Endothelial cell (in vitro differentiated cells): ENCODE data around the gene SH2D2A. TPM values are rescaled to one million over a fixed set of nuclear protein-coding genes. Genes with fewer than 3 reads are reported as not detected.
A peak's percentile ranks its signal among the peaks of the same experiment; 100 is the strongest.

Experiments used
- DNase-seq: peaks from one replicate; pipeline ENCODE4 v3.0.0; 2021; ENCODE audit warnings: low spot score
- H3K27ac Mint-ChIP-seq: one replicate; pipeline ENCODE4 v1.8.0; 2021; ENCODE audit warnings: mixed read lengths, inconsistent platforms; ENCODE audit not compliant: unreplicated experiment
- H3K27me3 Mint-ChIP-seq: one replicate; pipeline ENCODE4 v1.8.0; 2021; ENCODE audit warnings: mild to moderate bottlenecking, moderate library complexity, mixed read lengths, inconsistent platforms; ENCODE audit not compliant: unreplicated experiment
- H3K36me3 Mint-ChIP-seq: one replicate; pipeline ENCODE4 v1.8.0; 2021; ENCODE audit warnings: mild to moderate bottlenecking, low read depth, mixed read lengths, inconsistent platforms; ENCODE audit not compliant: unreplicated experiment
- H3K4me1 Mint-ChIP-seq: one replicate; pipeline ENCODE4 v1.8.0; 2021; ENCODE audit warnings: mild to moderate bottlenecking, mixed read lengths, inconsistent platforms; ENCODE audit not compliant: unreplicated experiment
- H3K4me3 Mint-ChIP-seq: one replicate; pipeline ENCODE4 v1.8.0; 2021; ENCODE audit warnings: mild to moderate bottlenecking, mixed read lengths, inconsistent platforms; ENCODE audit not compliant: unreplicated experiment
- H3K9me3 Mint-ChIP-seq: one replicate; pipeline ENCODE4 v1.8.0; 2021; ENCODE audit warnings: mixed read lengths, inconsistent platforms; ENCODE audit not compliant: unreplicated experiment
- CTCF ChIP-seq: fragments of 200-600 bp; sonication (generic); IDR thresholded peaks from one replicate; pipeline ENCODE4 v1.5.0; 2021; ENCODE audit warnings: antibody characterized with exemption; ENCODE audit not compliant: unreplicated experiment
- total RNA-seq: library from RNA; stranded (reverse); fragmentation: NEBNext Ultra II Directional; extraction: Animal tissue kit (Norgen Biotek cat#: 25700); gene quantifications from one replicate; pipeline ENCODE4 v1.2.1, GENCODE V29; 2021; ENCODE audit not compliant: unreplicated experiment

SH2D2A gene
- total RNA-seq, 1 donor from 2014 or later, result not detected

GRCh38 chr1:156841295-156841855 lies 24.7 kb upstream of the SH2D2A start:
- DNase-seq, result no peak
- H3K27ac Mint-ChIP-seq, result no peak overlapping the region
- TF ChIP-seq CTCF, result no peak
- H3K27me3 Mint-ChIP-seq, result peaks cover 30% of the 10 kb centered on the region
- H3K4me3 Mint-ChIP-seq, result no peak overlapping the region
- H3K4me1 Mint-ChIP-seq, result peaks cover 5% of the 10 kb centered on the region
- H3K36me3 Mint-ChIP-seq, result no peaks in the 10 kb centered on the region
- H3K9me3 Mint-ChIP-seq, result no peaks in the 10 kb centered on the region

- H3K27me3 Mint-ChIP-seq, result peaks cover 25% of the 10 kb centered on the region
- H3K4me3 Mint-ChIP-seq, result no peak overlapping the region
- no peak for TF ChIP-seq CTCF
- no peaks in the 10 kb centered on the region for H3K9me3 Mint-ChIP-seq
- no peak for DNase-seq
- no peak overlapping the region for H3K27ac Mint-ChIP-seq
- peaks cover 5% of the 10 kb centered on the region for H3K4me1 Mint-ChIP-seq
- no peaks in the 10 kb centered on the region for H3K36me3 Mint-ChIP-seq
These were observed 24.2 kb upstream of the SH2D2A start for GRCh38 chr1:156840898-156841279.

GRCh38 chr1:156840186-156840897 lies 23.7 kb upstream of the SH2D2A start:
- DNase-seq, result no peak
- Mint-ChIP-seq H3K36me3 (no peaks in the 10 kb centered on the region), H3K4me1 (peaks cover 3% of the 10 kb centered on the region), H3K27me3 (peaks cover 22% of the 10 kb centered on the region), H3K4me3 (no peak overlapping the region), H3K9me3 (no peaks in the 10 kb centered on the region), H3K27ac (no peak overlapping the region)
- no peak for TF ChIP-seq CTCF

DNA sequence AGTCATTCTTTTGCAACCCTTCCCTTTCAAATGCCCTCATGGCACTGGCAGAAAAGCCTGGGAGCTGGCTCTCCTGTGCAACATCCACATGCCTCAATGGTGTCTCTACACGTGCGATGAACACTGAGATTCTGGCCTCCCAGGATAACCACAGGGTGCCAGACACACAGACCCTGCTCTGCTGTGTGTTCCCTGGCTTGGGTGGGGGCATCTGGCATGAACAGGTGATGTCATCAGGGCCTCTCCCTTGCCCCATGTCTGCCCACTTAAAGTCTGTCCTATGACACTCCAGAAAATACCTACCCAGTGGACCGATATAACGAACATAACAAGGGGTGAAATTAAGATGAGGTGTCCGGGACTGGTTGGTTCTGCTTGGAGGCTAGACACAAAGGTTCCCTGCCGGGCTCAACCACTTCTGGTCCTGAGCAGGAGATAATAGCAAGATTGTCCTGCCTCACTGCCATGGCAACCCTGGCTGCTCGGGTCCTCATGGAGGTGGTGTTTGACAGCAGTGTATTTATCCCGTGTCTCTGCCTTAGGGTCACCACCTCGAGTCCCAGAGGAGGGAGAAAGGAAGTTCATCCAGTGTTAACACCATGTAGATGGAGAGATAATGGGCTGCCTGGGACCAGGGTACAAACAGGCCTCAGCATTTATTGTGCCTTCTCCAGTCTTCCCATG lies 22.9 kb upstream of the SH2D2A start:
- no peaks in the 10 kb centered on the region for H3K36me3 Mint-ChIP-seq
- no peaks in the 10 kb centered on the region for H3K9me3 Mint-ChIP-seq
- H3K27me3 Mint-ChIP-seq, result peaks cover 19% of the 10 kb centered on the region
- peaks cover 3% of the 10 kb centered on the region for H3K4me1 Mint-ChIP-seq
- TF ChIP-seq CTCF, result no peak
- H3K27ac Mint-ChIP-seq, result no peak overlapping the region
- peak overlapping the region; percentile 23 for H3K4me3 Mint-ChIP-seq
- DNase-seq, result no peak

- peak; percentile 86 for TF ChIP-seq CTCF
- Mint-ChIP-seq H3K4me3 (no peak overlapping the region), H3K27ac (no peak overlapping the region), H3K4me1 (peaks cover 1% of the 10 kb centered on the region), H3K36me3 (no peaks in the 10 kb centered on the region), H3K27me3 (peaks cover 16% of the 10 kb centered on the region), H3K9me3 (no peaks in the 10 kb centered on the region)
- peak; percentile 50 for DNase-seq
These were observed 22.3 kb upstream of the SH2D2A start for GRCh38 chr1:156838972-156839371.
